H9 (cell line): ENCODE data around the gene CPT1C. TPM values are rescaled to one million over a fixed set of nuclear protein-coding genes. Genes with fewer than 3 reads are reported as not detected.

Experiments
- DNase-seq: peaks from one replicate; pipeline ENCODE4 v3.0.0-alpha.2; 2017
- H2AFZ ChIP-seq: one replicate; pipeline ENCODE4 v1.6.1; 2013; ENCODE audit warnings: mild to moderate bottlenecking, low read length, control low read depth, moderate library complexity
- H2AK5ac ChIP-seq: 2 replicates; pipeline ENCODE4 v1.6.1; 2013; ENCODE audit warnings: low read length, control low read depth, mixed read lengths; ENCODE audit not compliant: insufficient read length
- H2BK120ac ChIP-seq: one replicate; pipeline ENCODE4 v1.6.1; 2013; ENCODE audit warnings: low read depth, mild to moderate bottlenecking, low read length, control low read depth, inconsistent platforms; ENCODE audit not compliant: poor library complexity, severe bottlenecking
- H2BK12ac ChIP-seq: 2 replicates; pipeline ENCODE4 v1.6.1; 2013; ENCODE audit warnings: low read length, control low read depth, mixed read lengths, low read depth; ENCODE audit not compliant: insufficient read length
- H2BK15ac ChIP-seq: 2 replicates; pipeline ENCODE4 v1.6.1; 2013; ENCODE audit warnings: low read depth, low read length, control low read depth
- H2BK20ac ChIP-seq: one replicate; pipeline ENCODE4 v1.6.1; 2013; ENCODE audit warnings: low read depth, mild to moderate bottlenecking, low read length, control low read depth, inconsistent platforms; ENCODE audit not compliant: poor library complexity, severe bottlenecking
- H2BK5ac ChIP-seq: 2 replicates; pipeline ENCODE4 v1.6.1; 2013; ENCODE audit warnings: low read length, control low read depth, mixed read lengths; ENCODE audit not compliant: insufficient read length
- H3K14ac ChIP-seq: 2 replicates; pipeline ENCODE4 v1.6.1; 2013; ENCODE audit warnings: low read length, control low read depth; ENCODE audit not compliant: insufficient read depth
- H3K18ac ChIP-seq: 2 replicates; pipeline ENCODE4 v1.6.1; 2013; ENCODE audit warnings: low read depth, mild to moderate bottlenecking, mixed read lengths, low read length, control low read depth; ENCODE audit not compliant: insufficient read length
- H3K23ac ChIP-seq: 2 replicates; pipeline ENCODE4 v1.6.1; 2013; ENCODE audit warnings: low read length, control low read depth, mixed read lengths, low read depth; ENCODE audit not compliant: insufficient read length
- H3K23me2 ChIP-seq: 2 replicates; pipeline ENCODE4 v1.6.1; 2013; ENCODE audit warnings: low read depth, mild to moderate bottlenecking, mixed read lengths, low read length, control low read depth; ENCODE audit not compliant: insufficient read length, poor library complexity, severe bottlenecking
- H3K27ac ChIP-seq: 2 replicates; pipeline ENCODE4 v1.5.1; 2013; ENCODE audit warnings: low read length, control low read depth, mixed read lengths, low read depth; ENCODE audit not compliant: insufficient read length
- H3K27me3 ChIP-seq: 2 replicates; pipeline ENCODE4 v1.6.1; 2013; ENCODE audit warnings: low read length, control low read depth, inconsistent platforms; ENCODE audit not compliant: insufficient read depth
- H3K4ac ChIP-seq: 2 replicates; pipeline ENCODE4 v1.6.1; 2013; ENCODE audit warnings: low read depth, mild to moderate bottlenecking, control low read depth, inconsistent platforms, low read length, moderate library complexity
- H3K4me1 ChIP-seq: 2 replicates; pipeline ENCODE4 v1.6.1; 2013; ENCODE audit warnings: low read length, control low read depth, inconsistent platforms; ENCODE audit not compliant: insufficient read depth
- H3K4me2 ChIP-seq: 2 replicates; pipeline ENCODE4 v1.6.1; 2013; ENCODE audit warnings: low read length, control low read depth, mixed read lengths; ENCODE audit not compliant: insufficient read length, insufficient read depth
- H3K56ac ChIP-seq: 2 replicates; pipeline ENCODE4 v1.6.1; 2013; ENCODE audit warnings: low read depth, mild to moderate bottlenecking, mixed read lengths, low read length, control low read depth; ENCODE audit not compliant: insufficient read length
- H3K79me1 ChIP-seq: 2 replicates; pipeline ENCODE4 v1.6.1; 2013; ENCODE audit warnings: low read depth, mild to moderate bottlenecking, moderate library complexity, low read length, control low read depth, inconsistent platforms; ENCODE audit not compliant: insufficient read depth, poor library complexity, severe bottlenecking
- H3K79me2 ChIP-seq: 2 replicates; pipeline ENCODE4 v1.6.1; 2013; ENCODE audit warnings: low read length, control low read depth, inconsistent platforms; ENCODE audit not compliant: insufficient read depth
- H3K9ac ChIP-seq: 2 replicates; pipeline ENCODE4 v1.6.1; 2013; ENCODE audit warnings: low read length, control low read depth, mixed read lengths; ENCODE audit not compliant: insufficient read length; ENCODE audit errors: extremely low read depth
- H3K9me3 ChIP-seq: one replicate; pipeline ENCODE4 v1.6.1; 2013; ENCODE audit warnings: low read depth, low read length, inconsistent platforms; ENCODE audit not compliant: control insufficient read depth
- H3T11ph ChIP-seq: one replicate; pipeline ENCODE4 v1.6.1; 2013; ENCODE audit warnings: mild to moderate bottlenecking, low read length, control low read depth, inconsistent platforms
- H4K20me1 ChIP-seq: one replicate; pipeline ENCODE4 v1.6.1; 2013; ENCODE audit not compliant: control insufficient read depth, insufficient read length, insufficient read depth
- H4K5ac ChIP-seq: 2 replicates; pipeline ENCODE4 v1.6.1; 2013; ENCODE audit warnings: low read depth, mild to moderate bottlenecking, mixed read lengths, low read length, control low read depth; ENCODE audit not compliant: insufficient read length
- H4K8ac ChIP-seq: replicated peaks from 2 replicates; pipeline ENCODE4 v1.6.1; 2013; ENCODE audit warnings: low read length, control low read depth, mixed read lengths, low read depth; ENCODE audit not compliant: insufficient read length
- H4K91ac ChIP-seq: 2 replicates; pipeline ENCODE4 v1.6.1; 2013; ENCODE audit warnings: low read depth, mild to moderate bottlenecking, moderate library complexity, mixed read lengths, low read length, control low read depth; ENCODE audit not compliant: insufficient read length
- H3K27ac Mint-ChIP-seq, 3 experiments: 2 replicates in 2 of 3; 3 replicates in 1 of 3; pipeline ENCODE4 v1.8.0; 2020 to 2021; ENCODE audit warnings: mixed read lengths in 3 of 3, mild to moderate bottlenecking in 1 of 3, moderate library complexity in 1 of 3
- H3K27me3 Mint-ChIP-seq: 2 replicates; pipeline ENCODE4 v1.8.0; 2021; ENCODE audit warnings: low read depth, mild to moderate bottlenecking, moderate library complexity, mixed read lengths
- H3K36me3 Mint-ChIP-seq, 3 experiments: 2 replicates in 2 of 3; 3 replicates in 1 of 3; pipeline ENCODE4 v1.8.0; 2020 to 2021; ENCODE audit warnings: low read depth in 3 of 3, mixed read lengths in 3 of 3; ENCODE audit not compliant: insufficient read depth in 1 of 3
- H3K4me1 Mint-ChIP-seq, 2 experiments: 2 replicates each; pipeline ENCODE4 v1.8.0; 2020; ENCODE audit warnings: mixed read lengths in 2 of 2
- H3K4me3 Mint-ChIP-seq, 2 experiments: 2 replicates in 1 of 2; 3 replicates in 1 of 2; pipeline ENCODE4 v1.8.0; 2020 to 2021; ENCODE audit warnings: mild to moderate bottlenecking in 2 of 2, mixed read lengths in 2 of 2, moderate library complexity in 1 of 2
- H3K9me3 Mint-ChIP-seq, 2 experiments: 2 replicates in 1 of 2; 3 replicates in 1 of 2; pipeline ENCODE4 v1.8.0; 2020; ENCODE audit warnings: mild to moderate bottlenecking in 2 of 2, mixed read lengths in 2 of 2, moderate library complexity in 1 of 2
- WGBS: extraction: QIAGEN DNeasy Blood & Tissue Kit; methylation state at CpG from one replicate; pipeline ENCODE4 v1.1.7; 2013; ENCODE audit warnings: missing lambda C conversion rate, low lambda C conversion rate, mixed read lengths; ENCODE audit not compliant: insufficient read length; ENCODE audit errors: extremely low coverage; 5-methylcytosine and 5-hydroxymethylcytosine counted together
- total RNA-seq: library from RNA; stranded (reverse); gene quantifications from 2 replicates; pipeline ENCODE4 v1.2.1, GENCODE V29; 2021
- TF ChIP-seq, protein P1 (sequence below): fragments of 200-600 bp; sonication (generic); conservative IDR thresholded peaks from 3 replicates; pipeline ENCODE4 v1.8.0; 2021; ENCODE audit warnings: antibody characterized with exemption, mild to moderate bottlenecking

Gene CPT1C
- total RNA-seq, 1 experiment from 2014 or later: 74.6 TPM

DNA sequence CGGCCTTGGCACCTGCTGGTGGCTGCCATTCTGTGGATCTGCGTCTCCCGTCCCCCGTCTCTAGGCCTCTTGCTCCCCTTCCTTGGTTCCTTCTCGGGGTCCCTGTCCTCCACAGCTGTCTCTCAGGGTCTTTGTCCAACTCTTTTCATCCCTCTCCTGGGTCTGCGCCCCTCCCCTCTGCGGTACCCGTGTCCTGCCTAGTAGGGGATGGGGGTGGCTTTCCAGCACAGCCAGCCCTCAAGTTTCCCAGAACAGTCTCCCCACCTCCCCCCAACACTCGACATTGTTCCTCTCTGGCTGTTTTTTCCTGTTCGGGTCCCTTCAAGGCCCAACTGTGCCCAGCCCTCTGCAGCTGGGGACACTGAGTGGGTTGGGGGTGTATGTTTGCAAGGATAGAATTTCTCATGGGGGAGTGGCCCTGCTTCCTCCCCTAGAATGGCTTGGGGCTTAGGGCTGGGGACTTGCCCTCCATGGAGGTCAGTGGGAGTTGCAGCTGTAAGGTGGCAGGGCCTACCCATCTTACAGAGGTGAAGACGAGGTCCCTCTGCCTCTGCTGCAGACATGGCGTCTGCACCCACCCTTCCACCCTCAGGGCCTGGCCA, 2.3 kb upstream of the CPT1C start:
- Histone ChIP-seq H3K4me2 (peak overlapping the region; percentile 98), H2AK5ac (no peak overlapping the region), H3K23ac (no peak overlapping the region), H3K79me2 (no peaks in the 10 kb centered on the region), H4K20me1 (no peaks in the 10 kb centered on the region), H3K14ac (no peak overlapping the region), H3K9me3 (no peaks in the 10 kb centered on the region), H2BK5ac (no peak overlapping the region), H3K27me3 (no peaks in the 10 kb centered on the region), H2BK20ac (no peak overlapping the region), H3K56ac (no peak overlapping the region), H2AFZ (no peak overlapping the region), H3T11ph (no peak overlapping the region), H2BK12ac (no peak overlapping the region), H4K5ac (no peak overlapping the region), H3K18ac (no peak overlapping the region), H3K23me2 (peaks cover 19% of the 10 kb centered on the region), H3K27ac (no peak overlapping the region), H3K4ac (no peak overlapping the region), H3K79me1 (no peaks in the 10 kb centered on the region), H2BK120ac (no peak overlapping the region), H3K4me1 (peaks cover 10% of the 10 kb centered on the region; the same call in 1 of the 2 replicates), H3K9ac (no peak overlapping the region), H4K8ac (no peak overlapping the region), H4K91ac (no peak overlapping the region), H2BK15ac (no peak overlapping the region)
- Mint-ChIP-seq H3K4me1 (peaks cover 26 to 56% of the 10 kb centered on the region in 2 experiments), H3K36me3 (peaks cover 31 to 59% (median 47%) of the 10 kb centered on the region in 3 experiments), H3K4me3 (peak overlapping the region; percentile 15 to 98), H3K27me3 (no peaks in the 10 kb centered on the region; the same call in 1 of the 2 replicates), H3K9me3 (peaks cover 0 to 3% of the 10 kb centered on the region in 2 experiments; a peak in 2 of 5 replicates), H3K27ac (peak overlapping the region; percentile 75 to 90 (median 86); a peak in 4 of 7 replicates)
- WGBS: no CpG with 5 or more reads among the region's 12 CpGs
- TF ChIP-seq, protein P1, sequence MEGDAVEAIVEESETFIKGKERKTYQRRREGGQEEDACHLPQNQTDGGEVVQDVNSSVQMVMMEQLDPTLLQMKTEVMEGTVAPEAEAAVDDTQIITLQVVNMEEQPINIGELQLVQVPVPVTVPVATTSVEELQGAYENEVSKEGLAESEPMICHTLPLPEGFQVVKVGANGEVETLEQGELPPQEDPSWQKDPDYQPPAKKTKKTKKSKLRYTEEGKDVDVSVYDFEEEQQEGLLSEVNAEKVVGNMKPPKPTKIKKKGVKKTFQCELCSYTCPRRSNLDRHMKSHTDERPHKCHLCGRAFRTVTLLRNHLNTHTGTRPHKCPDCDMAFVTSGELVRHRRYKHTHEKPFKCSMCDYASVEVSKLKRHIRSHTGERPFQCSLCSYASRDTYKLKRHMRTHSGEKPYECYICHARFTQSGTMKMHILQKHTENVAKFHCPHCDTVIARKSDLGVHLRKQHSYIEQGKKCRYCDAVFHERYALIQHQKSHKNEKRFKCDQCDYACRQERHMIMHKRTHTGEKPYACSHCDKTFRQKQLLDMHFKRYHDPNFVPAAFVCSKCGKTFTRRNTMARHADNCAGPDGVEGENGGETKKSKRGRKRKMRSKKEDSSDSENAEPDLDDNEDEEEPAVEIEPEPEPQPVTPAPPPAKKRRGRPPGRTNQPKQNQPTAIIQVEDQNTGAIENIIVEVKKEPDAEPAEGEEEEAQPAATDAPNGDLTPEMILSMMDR: no peak
- peak; percentile 40 for DNase-seq
